SIG-M5 treated with dmso at 0.1 percent for 504 hours (cell line): ENCODE results near the gene TBC1D1.

ENCODE experiments used
- DNase-seq: peaks from one replicate; lab custom pipeline; 2025; ENCODE audit not compliant: unreplicated experiment; lab: John Stamatoyannopoulos, UW

TBC1D1 gene

GRCh38 chr4:38095691-38096090 lies 204.8 kb downstream of the TBC1D1 start:
- DNase-seq: no peak

GRCh38 chr4:38097818-38098217 lies 206.9 kb downstream of the TBC1D1 start:
- DNase-seq: no peak

- no peak for DNase-seq
Measured at GRCh38 chr4:38099020-38099600, 208.2 kb downstream of the TBC1D1 start.

- DNase-seq: no peak
Measured at GRCh38 chr4:38099908-38100407, 209.1 kb downstream of the TBC1D1 start.

- DNase-seq: no peak
Measured at GRCh38 chr4:38100474-38101255, 209.8 kb downstream of the TBC1D1 start.

- DNase-seq: no peak
Measured at GRCh38 chr4:38101563-38101962, 210.7 kb downstream of the TBC1D1 start.

GRCh38 chr4:38102957-38103588 lies 212.2 kb downstream of the TBC1D1 start:
- DNase-seq: no peak

GRCh38 chr4:38105475-38106220 lies 214.8 kb downstream of the TBC1D1 start:
- no peak for DNase-seq

GRCh38 chr4:38106311-38106710 lies 215.4 kb downstream of the TBC1D1 start:
- no peak for DNase-seq

- no peak for DNase-seq
Measured at GRCh38 chr4:38106886-38107514, 216.1 kb downstream of the TBC1D1 start.

GRCh38 chr4:38107818-38108217 lies 216.9 kb downstream of the TBC1D1 start:
- DNase-seq: no peak

GRCh38 chr4:38109370-38109769 lies 218.5 kb downstream of the TBC1D1 start:
- no peak for DNase-seq

GRCh38 chr4:38109896-38110295 lies 219.0 kb downstream of the TBC1D1 start:
- DNase-seq: no peak

GRCh38 chr4:38111024-38111423 lies 220.1 kb downstream of the TBC1D1 start:
- DNase-seq: no peak

- DNase-seq: no peak
Measured at GRCh38 chr4:38111717-38112116, 220.8 kb downstream of the TBC1D1 start.

GRCh38 chr4:38113132-38113531 lies 222.2 kb downstream of the TBC1D1 start:
- no peak for DNase-seq

GRCh38 chr4:38113551-38113950 lies 222.7 kb downstream of the TBC1D1 start:
- DNase-seq: no peak

- DNase-seq: no peak
Measured at GRCh38 chr4:38114386-38115150, 223.7 kb downstream of the TBC1D1 start.

- DNase-seq: no peak
Measured at GRCh38 chr4:38115601-38116000, 224.7 kb downstream of the TBC1D1 start.

GRCh38 chr4:38117591-38117990 lies 226.7 kb downstream of the TBC1D1 start:
- no peak for DNase-seq
